Gastrocnemius medialis (tissue), 4 donors: ENCODE data around the gene SCNN1B.

Experiments used
- CTCF ChIP-seq, 5 experiments: fragments of 450-650 bp in 3 of 5; fragments of 200-600 bp in 2 of 5; sonication (generic) in 2 of 5; IDR thresholded peaks in 4 of 5; conservative IDR thresholded peaks in 1 of 5; 1 replicate in 4 of 5; 2 replicates in 1 of 5; pipeline ENCODE4 v1.5.1; 2016 to 2019; ENCODE audit warnings: antibody characterized with exemption in 5 of 5, mild to moderate bottlenecking in 3 of 5, moderate library complexity in 3 of 5
- POLR2A ChIP-seq, 2 donors: fragments of 450-650 bp; IDR thresholded peaks; one replicate each; pipeline ENCODE4 v1.6.1; 2017; ENCODE audit warnings: antibody characterized with exemption in 2 of 2, mild to moderate bottlenecking in 2 of 2, moderate library complexity in 2 of 2

GRCh38 chr16:23323224-23324030 is 21.3 kb downstream of the SCNN1B start:
- TF ChIP-seq CTCF (IDR thresholded peaks at IDR 0.05 in 4 of 5, conservative IDR thresholded peaks at IDR 0.05 in 1 of 5) (no peak), POLR2A (IDR thresholded peaks at IDR 0.05) (no peak)
